PFSK-1 (cell line): ENCODE measurements around the gene GALNT12.

Experiments used
- FOXP2 ChIP-seq: optimal IDR thresholded peaks from 2 replicates; pipeline ENCODE3; 2011; ENCODE audit warnings: borderline replicate concordance, control low read depth, inconsistent platforms; ENCODE audit not compliant: insufficient read depth; ENCODE audit errors: extremely low read length, extremely low read depth
- POLR2AphosphoS5 ChIP-seq: IDR thresholded peaks from 2 replicates; pipeline ENCODE4 v1.6.1; 2012; ENCODE audit warnings: low read depth, mild to moderate bottlenecking, control low read depth, low read length, moderate library complexity

- no peak for TF ChIP-seq FOXP2
- TF ChIP-seq POLR2AphosphoS5: no peak
Measured at GRCh38 chr9:98883276-98883675, 75.8 kb downstream of the GALNT12 start.
